IPS-18c (cell line): Measurements from ENCODE around the gene CACNB3.

Experiments
- H3K4me3 ChIP-seq: 2 replicates; pipeline ENCODE4 v1.7.0; 2013; ENCODE audit warnings: low read depth, mild to moderate bottlenecking, low read length, moderate library complexity; ENCODE audit not compliant: insufficient read depth
- H3K9me3 ChIP-seq: one replicate; pipeline ENCODE4 v1.6.1; 2013; ENCODE audit warnings: mild to moderate bottlenecking, low read length, moderate library complexity; ENCODE audit not compliant: control insufficient read depth, insufficient read depth

CACNB3 gene

DNA sequence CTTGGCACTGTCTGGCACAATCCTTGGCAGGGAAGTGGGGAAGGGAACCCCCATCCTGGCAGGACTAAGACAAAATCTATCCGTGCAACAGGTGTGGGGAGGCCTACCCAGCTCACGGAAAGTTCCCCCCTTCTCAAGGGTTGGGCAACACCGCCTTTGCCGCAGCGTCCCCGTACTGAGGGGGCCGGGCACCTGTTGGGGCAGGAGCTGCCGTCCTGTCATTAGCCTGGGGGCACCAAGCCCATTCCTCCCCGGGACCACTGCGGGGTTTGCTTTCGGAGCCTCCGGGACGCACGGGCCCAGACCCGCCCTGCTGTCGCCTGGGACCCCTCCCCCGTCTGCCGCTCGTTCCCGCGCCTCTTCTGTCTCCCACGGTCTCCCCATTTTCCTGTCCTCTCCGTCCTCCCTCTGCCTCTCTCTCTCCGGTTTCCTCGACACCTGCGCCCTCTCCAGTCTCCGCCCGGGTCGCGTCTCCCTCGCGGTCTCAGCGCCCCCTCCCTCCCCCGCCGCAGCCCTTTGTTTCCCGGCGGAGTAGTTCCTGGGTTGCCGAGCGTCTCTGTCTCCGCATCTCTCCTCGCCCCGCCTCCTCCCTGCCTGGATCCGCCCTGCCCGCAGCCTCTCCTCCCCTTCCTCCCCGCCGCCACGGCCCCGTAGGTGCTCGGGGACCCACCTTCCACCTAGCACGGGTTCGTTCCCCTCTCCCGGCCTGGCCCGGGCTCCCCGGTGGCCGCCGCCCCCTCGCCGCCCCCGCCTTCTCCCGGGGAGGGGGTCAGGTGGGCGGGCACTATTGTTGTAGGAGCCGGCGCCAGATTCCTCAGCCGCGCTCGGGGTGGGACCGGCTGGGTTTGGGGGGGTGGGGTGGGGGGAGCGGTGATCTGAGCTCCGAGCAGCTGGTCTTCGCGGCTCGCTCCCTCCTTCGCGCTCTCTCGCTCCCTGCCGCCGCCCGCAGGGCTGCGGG, at the start of gene CACNB3:
CACNB3 (plus strand) TSS at position 624 of the 958 bp plus-strand sequence. CDS start 434 bp downstream, outside the sequence.
- Histone ChIP-seq H3K4me3 (peak within 1 kb of the TSS; percentile 74), H3K9me3 (no peaks in the 10 kb centered on the region)

DNA sequence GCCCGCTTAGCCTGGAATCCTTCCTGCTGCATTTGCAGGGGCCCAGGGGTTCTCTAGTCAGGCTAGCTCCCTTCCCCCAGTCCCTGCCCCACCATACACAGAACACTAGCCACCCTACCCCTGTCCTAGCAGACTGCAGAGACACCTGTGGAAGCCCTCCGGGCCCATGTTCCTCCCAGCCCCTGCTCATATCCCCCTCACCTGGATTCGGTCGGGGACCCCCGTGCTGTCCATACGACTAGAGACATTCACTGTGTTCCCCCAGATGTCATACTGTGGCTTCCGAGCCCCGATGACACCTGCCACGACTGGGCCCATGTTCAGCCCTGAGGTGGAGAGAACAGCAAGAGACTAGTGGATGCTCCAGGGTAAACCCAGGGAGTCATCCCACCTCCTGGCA, 49.6 kb upstream of the CACNB3 start:
- Histone ChIP-seq H3K4me3 (no peak overlapping the region), H3K9me3 (no peaks in the 10 kb centered on the region)

GRCh38 chr12:48770756-48771155, 47.5 kb upstream of the CACNB3 start:
- H3K4me3 ChIP-seq = no peak overlapping the region
- H3K9me3 ChIP-seq = no peaks in the 10 kb centered on the region

DNA sequence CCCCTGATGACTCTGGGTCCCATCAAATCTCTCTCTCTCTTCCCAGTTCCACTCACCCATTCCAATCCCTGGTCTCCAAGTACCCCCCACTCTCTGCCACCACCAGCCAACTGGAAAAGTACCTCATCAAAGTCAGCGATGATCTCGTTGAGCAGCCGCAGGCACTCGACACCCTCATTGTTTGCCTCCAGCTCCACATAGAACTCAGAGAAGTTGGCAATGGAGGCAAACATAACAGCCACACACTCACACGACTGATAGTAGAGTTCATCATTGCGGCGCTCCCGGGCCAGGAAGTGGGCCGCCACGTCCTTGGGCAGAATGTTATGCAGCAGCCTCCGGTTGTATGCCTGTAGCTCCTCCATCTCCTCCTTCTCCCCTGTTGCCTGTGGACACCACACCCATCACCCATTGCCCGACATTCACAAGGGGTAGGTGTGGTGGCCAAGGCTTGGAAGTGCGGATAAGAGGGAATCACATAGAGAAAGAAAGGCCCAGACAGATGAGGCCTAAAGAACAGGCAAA, 46.6 kb upstream of the CACNB3 start:
- Histone ChIP-seq H3K4me3 (no peak overlapping the region), H3K9me3 (no peaks in the 10 kb centered on the region)

DNA sequence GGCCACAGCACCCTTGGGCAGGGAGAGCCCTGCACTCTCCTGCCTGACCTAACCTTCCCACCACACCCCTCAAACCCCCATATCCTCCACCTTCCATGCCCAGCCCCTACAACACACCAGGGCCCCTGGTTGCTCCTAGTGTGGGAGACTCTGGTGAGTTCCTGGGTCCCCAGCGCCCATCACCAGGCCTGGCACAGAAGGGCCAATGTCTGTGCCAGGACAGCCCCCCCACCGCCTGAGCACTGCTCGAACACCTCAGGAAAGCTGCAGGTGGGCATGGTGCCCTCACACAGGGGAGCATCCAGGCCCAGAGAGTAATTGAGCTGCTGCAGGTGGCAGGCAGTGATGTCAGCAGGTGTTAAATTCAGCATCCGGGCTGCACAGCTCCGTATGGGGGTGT, 44.6 kb upstream of the CACNB3 start:
- Histone ChIP-seq H3K9me3 (no peaks in the 10 kb centered on the region), H3K4me3 (no peak overlapping the region)

GRCh38 chr12:48774516-48774915, 43.8 kb upstream of the CACNB3 start:
- Histone ChIP-seq H3K9me3 (no peaks in the 10 kb centered on the region), H3K4me3 (no peak overlapping the region)

GRCh38 chr12:48775299-48775698, 43.0 kb upstream of the CACNB3 start:
- no peaks in the 10 kb centered on the region for H3K9me3 ChIP-seq
- H3K4me3 ChIP-seq = no peak overlapping the region

DNA sequence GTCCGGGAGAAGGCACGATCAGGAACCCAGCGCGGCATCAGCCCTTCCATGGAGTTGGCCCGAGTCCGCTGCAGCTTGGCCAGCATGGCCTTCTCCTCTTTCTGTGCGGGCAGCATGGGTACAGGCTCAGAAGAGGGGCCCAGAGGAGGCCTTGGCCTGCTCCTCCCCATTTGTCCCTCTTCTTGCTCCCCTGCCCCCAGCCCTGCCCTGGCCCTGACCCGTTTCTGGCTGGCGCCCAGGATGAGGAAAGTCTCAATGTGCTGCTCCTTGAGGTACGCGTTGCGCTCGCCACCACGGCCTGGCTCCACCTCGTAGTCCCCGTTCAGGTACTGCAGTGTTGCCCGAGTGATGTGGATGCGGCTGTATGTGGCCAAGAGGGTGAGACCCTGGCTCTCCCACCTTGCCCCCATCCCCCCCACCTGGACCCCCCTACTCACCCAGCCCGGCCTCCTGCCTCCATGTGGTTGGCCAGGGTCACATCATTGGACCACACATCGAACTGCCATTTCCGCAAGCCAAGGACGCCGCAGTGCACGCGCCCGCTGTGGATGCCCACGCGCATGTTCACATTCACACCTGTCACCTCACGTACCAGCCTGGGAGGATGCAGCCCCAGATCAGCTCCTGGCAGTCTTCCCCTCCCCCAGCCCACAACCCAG, 42.2 kb upstream of the CACNB3 start:
- Histone ChIP-seq H3K9me3 (no peaks in the 10 kb centered on the region), H3K4me3 (no peak overlapping the region)

DNA sequence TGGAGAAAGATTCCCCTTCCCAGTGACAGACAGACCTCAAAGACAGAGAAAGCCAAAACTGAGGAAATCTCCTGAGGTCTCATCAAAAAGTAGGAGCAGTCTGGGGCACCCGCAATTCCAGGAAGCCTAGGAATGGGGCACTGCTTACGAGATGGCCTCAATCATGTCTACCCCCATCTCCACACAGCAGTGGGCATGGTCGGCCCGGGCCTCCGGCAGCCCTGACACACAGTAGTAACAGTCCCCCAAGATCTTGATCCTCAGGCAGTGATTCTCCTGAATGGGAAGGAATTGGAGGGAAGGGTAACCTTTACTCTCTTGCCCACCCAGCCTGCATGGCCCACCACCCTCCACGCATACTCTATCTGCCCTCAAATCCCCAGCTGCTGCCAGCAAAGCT, 41.3 kb upstream of the CACNB3 start:
- Histone ChIP-seq H3K4me3 (no peak overlapping the region), H3K9me3 (no peaks in the 10 kb centered on the region)

DNA sequence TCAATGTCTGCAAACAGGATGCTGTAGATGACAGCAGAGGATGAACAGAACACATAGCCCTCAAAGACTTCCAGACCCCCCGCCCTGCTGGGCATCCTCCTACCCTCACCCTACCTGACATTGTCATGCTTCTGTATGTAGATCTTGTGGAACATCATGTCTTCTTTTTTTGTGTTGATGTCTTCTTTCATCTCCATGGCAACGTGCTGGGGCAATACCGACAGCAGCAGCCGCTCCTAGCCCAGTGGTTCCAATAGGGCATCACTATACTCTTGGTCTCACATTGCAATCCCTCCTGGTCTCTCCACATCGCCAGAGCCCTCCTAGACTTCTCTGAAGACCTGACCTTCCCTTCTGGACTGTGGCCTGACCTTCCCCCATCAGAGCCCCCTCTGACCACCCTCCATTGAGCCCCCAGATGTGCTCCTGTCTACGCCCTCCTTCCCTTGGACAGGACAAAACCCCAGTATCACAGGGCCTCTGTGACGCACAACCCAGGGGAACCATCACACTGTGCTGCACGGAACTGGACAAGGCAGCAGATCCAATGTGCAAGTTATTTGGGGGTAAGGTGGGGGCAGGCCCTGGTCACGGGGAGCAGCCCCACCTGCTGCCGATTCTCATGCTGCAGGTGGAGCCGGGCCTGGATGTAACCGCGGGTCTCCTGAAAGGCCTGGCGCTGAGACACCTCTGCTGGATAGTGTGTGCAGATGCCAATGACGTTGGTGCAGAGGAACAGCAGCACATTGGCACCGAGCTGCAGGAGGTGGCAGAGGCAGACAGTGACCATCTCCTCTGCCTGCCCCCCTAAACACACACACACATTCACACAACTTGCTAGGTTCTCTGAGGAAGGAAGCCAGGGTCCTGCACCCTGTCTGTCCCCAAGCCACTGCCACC, 40.5 kb upstream of the CACNB3 start:
- H3K4me3 ChIP-seq = no peak overlapping the region; the same call in 1 of the 2 replicates
- no peaks in the 10 kb centered on the region for H3K9me3 ChIP-seq

GRCh38 chr12:48779869-48780268, 38.4 kb upstream of the CACNB3 start:
- peaks cover 2% of the 10 kb centered on the region for H3K9me3 ChIP-seq
- no peak overlapping the region for H3K4me3 ChIP-seq

- Histone ChIP-seq H3K9me3 (peaks cover 2% of the 10 kb centered on the region), H3K4me3 (no peak overlapping the region)
Measured at GRCh38 chr12:48780381-48781025, 37.8 kb upstream of the CACNB3 start.

DNA sequence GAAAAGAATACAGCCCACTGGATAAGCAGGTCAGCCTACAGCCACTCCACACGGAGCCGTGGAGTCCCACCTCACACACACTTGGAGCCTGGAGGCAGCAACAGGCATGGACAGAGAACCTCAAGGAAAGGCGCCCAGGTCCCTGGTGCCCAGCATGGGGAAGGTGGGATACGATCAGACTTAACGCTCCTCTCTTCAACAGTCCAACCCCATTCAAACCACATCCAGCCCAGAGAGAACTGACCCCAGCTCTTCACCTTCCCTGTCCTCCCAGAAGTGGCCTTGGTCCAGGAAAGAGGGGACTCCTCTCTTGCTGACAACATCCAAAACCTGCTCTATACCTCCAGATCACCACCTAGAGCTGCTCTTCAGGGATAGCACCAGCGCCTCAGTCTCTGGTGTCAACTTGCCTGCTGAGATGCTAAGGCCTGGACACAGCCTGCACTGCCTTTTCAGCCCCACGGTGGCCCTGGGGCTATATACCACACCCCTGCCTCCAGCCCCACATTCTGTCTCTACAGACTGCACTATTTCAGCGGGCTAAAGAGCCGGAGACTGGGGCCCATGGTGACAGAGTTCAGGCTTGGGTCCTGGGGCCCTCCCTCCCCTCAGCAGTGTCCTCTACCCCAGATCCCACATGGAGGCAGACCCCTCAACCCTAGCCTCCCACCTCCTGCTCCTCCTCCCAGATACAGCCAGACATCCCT, 36.4 kb upstream of the CACNB3 start:
- Histone ChIP-seq H3K4me3 (no peak overlapping the region), H3K9me3 (peaks cover 2% of the 10 kb centered on the region)

DNA sequence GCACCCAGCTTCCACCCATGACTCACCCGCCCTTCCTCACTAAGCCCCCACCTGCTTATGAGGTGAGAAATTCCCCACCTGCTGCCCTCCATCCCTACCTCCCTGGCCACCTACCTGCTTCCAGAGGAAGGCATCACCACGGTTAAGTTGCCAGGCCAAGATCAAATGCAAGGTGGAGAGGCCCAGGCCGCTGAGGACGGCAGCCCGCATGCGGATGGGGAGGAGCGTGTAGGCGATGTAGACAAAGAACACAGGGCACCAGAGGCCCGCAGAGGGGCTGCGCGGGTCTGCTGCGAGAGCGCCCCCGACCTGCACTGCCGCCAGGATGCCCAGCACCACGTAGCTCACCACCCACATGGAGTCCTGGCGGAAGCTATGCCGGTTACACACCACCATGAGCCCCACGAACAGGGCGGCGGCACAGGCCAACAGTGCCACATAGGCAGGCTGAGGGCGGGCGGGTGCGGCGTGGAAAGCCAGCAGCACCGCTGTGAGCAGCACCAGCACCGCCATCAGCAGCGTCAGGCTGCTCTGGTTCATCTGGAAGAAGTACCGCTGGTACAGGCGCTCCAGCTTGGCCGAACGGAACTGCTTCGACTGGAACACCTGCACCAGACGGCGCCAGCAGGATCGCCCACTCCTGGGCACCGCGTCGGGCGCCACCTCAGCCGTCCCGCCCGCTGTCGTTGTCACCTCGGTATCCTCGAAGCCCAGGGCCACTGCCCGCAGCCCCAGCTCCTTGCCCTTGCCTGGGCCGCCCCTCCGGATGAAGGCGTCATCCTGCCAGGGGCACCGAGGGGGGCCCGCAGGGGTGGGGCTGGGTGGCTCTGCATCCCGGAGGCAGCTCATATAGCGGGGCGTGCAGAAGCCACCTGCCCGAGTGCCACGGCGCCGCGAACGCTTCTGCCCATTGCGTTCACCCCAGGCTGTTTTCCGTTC, 35.6 kb upstream of the CACNB3 start:
- no peak overlapping the region for H3K4me3 ChIP-seq
- H3K9me3 ChIP-seq = peaks cover 2% of the 10 kb centered on the region

- Histone ChIP-seq H3K9me3 (peaks cover 2% of the 10 kb centered on the region), H3K4me3 (no peak overlapping the region)
Measured at GRCh38 chr12:48783432-48783831, 34.9 kb upstream of the CACNB3 start.
